ACC112 (cell line): ENCODE results near the gene FAM20C.
"Not testable (repeated sequence)": the region's sequence is repeated elsewhere in the genome, so short reads cannot be mapped to it uniquely, and the experiment has no call there.

Experiments used
- H2AFZ ChIP-seq: fragments of 200-600 bp; sonication (generic); one replicate; pipeline ENCODE4 v1.6.0; 2017; ENCODE audit warnings: antibody characterized with exemption, low read length; ENCODE audit not compliant: unreplicated experiment
- H3K27ac ChIP-seq: fragments of 200-600 bp; sonication (generic); 2 replicates; pipeline ENCODE4 v1.5.1; 2014; ENCODE audit warnings: low read depth, mild to moderate bottlenecking, antibody characterized with exemption, low read length, moderate library complexity
- H3K27me3 ChIP-seq: fragments of 200-600 bp; sonication (generic); 2 replicates; pipeline ENCODE4 v1.6.1; 2014; ENCODE audit warnings: mild to moderate bottlenecking, antibody characterized with exemption, low read length, moderate library complexity, mixed read lengths; ENCODE audit not compliant: insufficient read depth
- H3K36me3 ChIP-seq: fragments of 200-600 bp; sonication (generic); 2 replicates; pipeline ENCODE4 v1.6.1; 2016; ENCODE audit warnings: mild to moderate bottlenecking, antibody characterized with exemption, low read length, moderate library complexity, mixed read lengths; ENCODE audit not compliant: insufficient read depth
- H3K4me1 ChIP-seq: fragments of 200-600 bp; sonication (generic); one replicate; pipeline ENCODE4 v1.6.1; 2016; ENCODE audit warnings: low read length, mixed read lengths; ENCODE audit not compliant: insufficient read depth, unreplicated experiment, control insufficient read depth
- H3K4me3 ChIP-seq: fragments of 200-600 bp; sonication (generic); 2 replicates; pipeline ENCODE4 v1.5.1; 2014; ENCODE audit warnings: mild to moderate bottlenecking, low read depth, low read length
- H3K79me2 ChIP-seq: fragments of 200-600 bp; sonication (generic); one replicate; pipeline ENCODE4 v1.6.0; 2016; ENCODE audit warnings: low read length; ENCODE audit not compliant: control insufficient read depth, unreplicated experiment, insufficient read depth

Gene FAM20C

GRCh38 chr7:240146-240676 lies 47.8 kb downstream of the FAM20C start:
- no peak overlapping the region for H3K27ac ChIP-seq
- H3K36me3 ChIP-seq, result peaks cover 20% of the 10 kb centered on the region; the same call in 1 of the 2 replicates
- H3K4me1 ChIP-seq, result no peaks in the 10 kb centered on the region
- no peak overlapping the region for H3K4me3 ChIP-seq
- H2AFZ ChIP-seq, result no peak overlapping the region
- no peaks in the 10 kb centered on the region for H3K27me3 ChIP-seq
- H3K79me2 ChIP-seq, result peaks cover 17% of the 10 kb centered on the region

GRCh38 chr7:240887-241421 lies 48.6 kb downstream of the FAM20C start:
- H3K4me3 ChIP-seq, result no peak overlapping the region
- H3K27me3 ChIP-seq, result no peaks in the 10 kb centered on the region
- H3K79me2 ChIP-seq, result peaks cover 17% of the 10 kb centered on the region
- H2AFZ ChIP-seq, result no peak overlapping the region
- H3K4me1 ChIP-seq, result no peaks in the 10 kb centered on the region
- no peak overlapping the region for H3K27ac ChIP-seq
- H3K36me3 ChIP-seq, result peaks cover 12% of the 10 kb centered on the region; the same call in 1 of the 2 replicates

GRCh38 chr7:241513-241912 lies 49.1 kb downstream of the FAM20C start:
- no peaks in the 10 kb centered on the region for H3K27me3 ChIP-seq
- H2AFZ ChIP-seq, result no peak overlapping the region
- no peaks in the 10 kb centered on the region for H3K4me1 ChIP-seq
- H3K36me3 ChIP-seq, result peaks cover 7% of the 10 kb centered on the region; the same call in 1 of the 2 replicates
- H3K79me2 ChIP-seq, result peaks cover 17% of the 10 kb centered on the region
- H3K27ac ChIP-seq, result no peak overlapping the region
- H3K4me3 ChIP-seq, result no peak overlapping the region

- H3K4me3 ChIP-seq, H3K79me2 ChIP-seq, H3K36me3 ChIP-seq, H3K27ac ChIP-seq, H2AFZ ChIP-seq, H3K27me3 ChIP-seq, H3K4me1 ChIP-seq: not testable (repeated sequence)
These were observed 50.6 kb downstream of the FAM20C start for GRCh38 chr7:242826-243579.

GRCh38 chr7:243580-243978 lies 51.2 kb downstream of the FAM20C start:
- H3K4me3 ChIP-seq, H3K27me3 ChIP-seq, H2AFZ ChIP-seq, H3K27ac ChIP-seq, H3K36me3 ChIP-seq, H3K4me1 ChIP-seq, H3K79me2 ChIP-seq: not testable (repeated sequence)

GRCh38 chr7:244974-245373 lies 52.6 kb downstream of the FAM20C start:
- H3K36me3 ChIP-seq, result peaks cover 19% of the 10 kb centered on the region
- peaks cover 8% of the 10 kb centered on the region for H3K79me2 ChIP-seq
- no peaks in the 10 kb centered on the region for H3K4me1 ChIP-seq
- H2AFZ ChIP-seq, result no peak overlapping the region
- H3K27ac ChIP-seq, result no peak overlapping the region
- no peak overlapping the region for H3K4me3 ChIP-seq
- no peaks in the 10 kb centered on the region for H3K27me3 ChIP-seq

GRCh38 chr7:245574-246295 lies 53.4 kb downstream of the FAM20C start:
- no peaks in the 10 kb centered on the region for H3K27me3 ChIP-seq
- peaks cover 26% of the 10 kb centered on the region for H3K36me3 ChIP-seq
- H2AFZ ChIP-seq, result no peak overlapping the region
- no peaks in the 10 kb centered on the region for H3K4me1 ChIP-seq
- H3K4me3 ChIP-seq, result no peak overlapping the region
- no peak overlapping the region for H3K27ac ChIP-seq
- H3K79me2 ChIP-seq, result peaks cover 3% of the 10 kb centered on the region

GRCh38 chr7:246451-246850 lies 54.1 kb downstream of the FAM20C start:
- H3K79me2 ChIP-seq, result peaks cover 3% of the 10 kb centered on the region
- no peak overlapping the region for H3K27ac ChIP-seq
- no peak overlapping the region for H2AFZ ChIP-seq
- peaks cover 33% of the 10 kb centered on the region for H3K36me3 ChIP-seq
- no peaks in the 10 kb centered on the region for H3K4me1 ChIP-seq
- H3K27me3 ChIP-seq, result no peaks in the 10 kb centered on the region
- no peak overlapping the region for H3K4me3 ChIP-seq

GRCh38 chr7:247181-247580 lies 54.8 kb downstream of the FAM20C start:
- Histone ChIP-seq H3K36me3 (peaks cover 41% of the 10 kb centered on the region), H3K4me3 (no peak overlapping the region), H3K79me2 (peaks cover 3% of the 10 kb centered on the region), H3K4me1 (no peaks in the 10 kb centered on the region), H3K27me3 (no peaks in the 10 kb centered on the region), H3K27ac (no peak overlapping the region), H2AFZ (no peak overlapping the region)

- Histone ChIP-seq H2AFZ (no peak overlapping the region), H3K27me3 (no peaks in the 10 kb centered on the region), H3K79me2 (peaks cover 3% of the 10 kb centered on the region), H3K27ac (no peak overlapping the region), H3K36me3 (peaks cover 45% of the 10 kb centered on the region), H3K4me1 (no peaks in the 10 kb centered on the region), H3K4me3 (no peak overlapping the region)
These were observed 55.3 kb downstream of the FAM20C start for GRCh38 chr7:247636-248035.
